ENCODE results near the gene INPP4B. TPM values are rescaled to one million over a fixed set of nuclear protein-coding genes. Genes with fewer than 3 reads are reported as not detected.

INPP4B gene
- 3.8 and 54.2 TPM in 2 replicates for total RNA-seq (ENCODE audit: low replicate concordance)

- peak within 1 kb of the TSS; percentile 77 for H3K4me3 ChIP-seq (ENCODE audit: low read depth, low read length)
- DNase-seq (ENCODE audit: low read depth): peak; percentile 71
- no peak for TF ChIP-seq CTCF (IDR thresholded peaks at IDR 0.05; ENCODE audit: insufficient read depth, low read length)
Measured at GRCh38 chr4:142846108-142846728, at the start of gene INPP4B. INPP4B (minus strand) TSS chr4:142846301.

- DNase-seq (ENCODE audit: low read depth): no peak
- H3K4me3 ChIP-seq (ENCODE audit: low read depth, low read length): no peak overlapping the region
- TF ChIP-seq CTCF (IDR thresholded peaks at IDR 0.05; ENCODE audit: insufficient read depth, low read length): no peak
Measured at GRCh38 chr4:142893012-142893411, 46.9 kb upstream of the INPP4B start.

GRCh38 chr4:142886566-142886965 lies 40.5 kb upstream of the INPP4B start:
- DNase-seq (ENCODE audit: low read depth): no peak
- H3K4me3 ChIP-seq (ENCODE audit: low read depth, low read length): no peak overlapping the region
- TF ChIP-seq CTCF (IDR thresholded peaks at IDR 0.05; ENCODE audit: insufficient read depth, low read length): no peak

GRCh38 chr4:142883040-142883832 lies 37.1 kb upstream of the INPP4B start:
- peak; percentile 24 for TF ChIP-seq CTCF (IDR thresholded peaks at IDR 0.05; ENCODE audit: insufficient read depth, low read length)
- peak; percentile 2 for DNase-seq (ENCODE audit: low read depth)

GRCh38 chr4:142882159-142882558 lies 36.1 kb upstream of the INPP4B start:
- no peak for DNase-seq (ENCODE audit: low read depth)
- no peak overlapping the region for H3K4me3 ChIP-seq (ENCODE audit: low read depth, low read length)
- TF ChIP-seq CTCF (IDR thresholded peaks at IDR 0.05; ENCODE audit: insufficient read depth, low read length): no peak

More at GRCh38 chr4:142883040-142883832, 37.1 kb upstream of the INPP4B start:
- H3K4me3 ChIP-seq (ENCODE audit: low read depth, low read length): no peak overlapping the region

- no peak for TF ChIP-seq CTCF (IDR thresholded peaks at IDR 0.05; ENCODE audit: insufficient read depth, low read length)
- H3K4me3 ChIP-seq (ENCODE audit: low read depth, low read length): no peak overlapping the region
- DNase-seq (ENCODE audit: low read depth): no peak
Measured at GRCh38 chr4:142881331-142881730, 35.2 kb upstream of the INPP4B start.
